MG63 (cell line): ENCODE data around the gene TCIRG1. TPM values are rescaled to one million over a fixed set of nuclear protein-coding genes. Genes with fewer than 3 reads are reported as not detected.
"Not testable (repeated sequence)": the region's sequence is repeated elsewhere in the genome, so short reads cannot be mapped to it uniquely, and the experiment has no call there.

Experiments used
- DNase-seq: peaks from one replicate; pipeline ENCODE4 v3.0.0-alpha.2; 2020
- H3K27me3 ChIP-seq: fragments of 250-450 bp; sonication (Bioruptor Pico); 2 replicates; pipeline ENCODE4 v1.5.1; 2020; ENCODE audit warnings: mild to moderate bottlenecking, moderate library complexity
- H3K36me3 ChIP-seq: fragments of 250-450 bp; sonication (Bioruptor Pico); 2 replicates; pipeline ENCODE4 v1.5.1; 2020; ENCODE audit warnings: mild to moderate bottlenecking, moderate library complexity
- H3K4me3 ChIP-seq: fragments of 250-450 bp; sonication (Bioruptor Pico); 2 replicates; pipeline ENCODE4 v1.5.1; 2020; ENCODE audit warnings: mild to moderate bottlenecking, moderate library complexity
- H3K9me3 ChIP-seq: fragments of 250-450 bp; sonication (Bioruptor Pico); 2 replicates; pipeline ENCODE4 v1.5.1; 2020; ENCODE audit warnings: mild to moderate bottlenecking, moderate library complexity
- total RNA-seq: library from RNA; depleted of rRNA; stranded (reverse); fragments of >200 nt; shearing (Covaris generic); gene quantifications from 2 replicates; pipeline ENCODE4 v1.2.3, GENCODE V29; 2014; ENCODE audit warnings: low replicate concordance; rRNA removed

Gene TCIRG1, protein sequence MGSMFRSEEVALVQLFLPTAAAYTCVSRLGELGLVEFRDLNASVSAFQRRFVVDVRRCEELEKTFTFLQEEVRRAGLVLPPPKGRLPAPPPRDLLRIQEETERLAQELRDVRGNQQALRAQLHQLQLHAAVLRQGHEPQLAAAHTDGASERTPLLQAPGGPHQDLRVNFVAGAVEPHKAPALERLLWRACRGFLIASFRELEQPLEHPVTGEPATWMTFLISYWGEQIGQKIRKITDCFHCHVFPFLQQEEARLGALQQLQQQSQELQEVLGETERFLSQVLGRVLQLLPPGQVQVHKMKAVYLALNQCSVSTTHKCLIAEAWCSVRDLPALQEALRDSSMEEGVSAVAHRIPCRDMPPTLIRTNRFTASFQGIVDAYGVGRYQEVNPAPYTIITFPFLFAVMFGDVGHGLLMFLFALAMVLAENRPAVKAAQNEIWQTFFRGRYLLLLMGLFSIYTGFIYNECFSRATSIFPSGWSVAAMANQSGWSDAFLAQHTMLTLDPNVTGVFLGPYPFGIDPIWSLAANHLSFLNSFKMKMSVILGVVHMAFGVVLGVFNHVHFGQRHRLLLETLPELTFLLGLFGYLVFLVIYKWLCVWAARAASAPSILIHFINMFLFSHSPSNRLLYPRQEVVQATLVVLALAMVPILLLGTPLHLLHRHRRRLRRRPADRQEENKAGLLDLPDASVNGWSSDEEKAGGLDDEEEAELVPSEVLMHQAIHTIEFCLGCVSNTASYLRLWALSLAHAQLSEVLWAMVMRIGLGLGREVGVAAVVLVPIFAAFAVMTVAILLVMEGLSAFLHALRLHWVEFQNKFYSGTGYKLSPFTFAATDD
- total RNA-seq = 26.4 and 36.9 TPM in 2 replicates

DNA sequence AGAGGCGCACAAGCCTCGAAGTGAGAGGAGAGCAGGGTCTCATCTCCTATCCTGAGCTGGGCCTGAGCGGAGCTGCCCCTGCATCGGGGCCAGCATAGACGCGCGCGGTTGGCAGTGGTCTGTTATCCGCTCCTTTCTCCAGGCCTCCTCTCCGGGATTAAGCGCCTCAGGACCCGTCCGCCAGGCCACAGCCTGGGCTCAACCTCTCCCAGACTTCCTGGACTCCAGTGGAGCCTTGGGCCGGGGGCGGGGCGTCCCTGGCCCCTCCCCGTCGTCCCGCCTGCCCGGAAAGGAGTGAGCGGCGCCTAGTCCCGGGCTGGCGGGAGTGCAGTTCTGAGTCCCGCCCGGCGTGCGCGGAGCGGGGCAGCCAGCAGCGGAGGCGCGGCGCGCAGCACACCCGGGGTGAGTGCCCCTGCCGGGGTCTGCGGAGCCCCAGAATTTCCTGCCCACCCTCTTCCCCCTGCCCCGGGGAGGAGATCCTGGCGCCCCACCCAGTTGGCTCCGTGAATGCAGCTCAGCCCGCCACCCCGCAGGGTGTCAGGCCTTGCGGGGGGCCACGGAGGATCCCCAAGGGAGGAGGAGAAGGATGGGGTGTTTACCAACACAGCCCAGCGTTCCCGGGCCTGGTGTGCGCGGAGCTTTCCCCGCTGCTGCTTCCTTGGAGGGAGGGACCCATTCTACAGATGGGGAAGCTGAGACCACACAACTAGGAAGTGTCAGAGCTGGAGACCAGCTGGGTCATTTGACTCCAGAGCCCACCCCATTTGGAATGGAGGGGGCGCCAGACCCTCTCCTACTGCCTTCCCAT, at the start of gene TCIRG1:
TSS of gene TCIRG1 (plus strand) at position 308 of the 808 bp plus-strand sequence. CDS start 2,247 bp downstream, outside the sequence.
- peak; percentile 88 for DNase-seq
- H3K9me3 ChIP-seq = no peaks in the 10 kb centered on the region
- no peaks in the 10 kb centered on the region for H3K27me3 ChIP-seq
- peaks cover 6% of the 10 kb centered on the region for H3K36me3 ChIP-seq
- peak within 1 kb of the TSS; percentile 57 for H3K4me3 ChIP-seq

DNA sequence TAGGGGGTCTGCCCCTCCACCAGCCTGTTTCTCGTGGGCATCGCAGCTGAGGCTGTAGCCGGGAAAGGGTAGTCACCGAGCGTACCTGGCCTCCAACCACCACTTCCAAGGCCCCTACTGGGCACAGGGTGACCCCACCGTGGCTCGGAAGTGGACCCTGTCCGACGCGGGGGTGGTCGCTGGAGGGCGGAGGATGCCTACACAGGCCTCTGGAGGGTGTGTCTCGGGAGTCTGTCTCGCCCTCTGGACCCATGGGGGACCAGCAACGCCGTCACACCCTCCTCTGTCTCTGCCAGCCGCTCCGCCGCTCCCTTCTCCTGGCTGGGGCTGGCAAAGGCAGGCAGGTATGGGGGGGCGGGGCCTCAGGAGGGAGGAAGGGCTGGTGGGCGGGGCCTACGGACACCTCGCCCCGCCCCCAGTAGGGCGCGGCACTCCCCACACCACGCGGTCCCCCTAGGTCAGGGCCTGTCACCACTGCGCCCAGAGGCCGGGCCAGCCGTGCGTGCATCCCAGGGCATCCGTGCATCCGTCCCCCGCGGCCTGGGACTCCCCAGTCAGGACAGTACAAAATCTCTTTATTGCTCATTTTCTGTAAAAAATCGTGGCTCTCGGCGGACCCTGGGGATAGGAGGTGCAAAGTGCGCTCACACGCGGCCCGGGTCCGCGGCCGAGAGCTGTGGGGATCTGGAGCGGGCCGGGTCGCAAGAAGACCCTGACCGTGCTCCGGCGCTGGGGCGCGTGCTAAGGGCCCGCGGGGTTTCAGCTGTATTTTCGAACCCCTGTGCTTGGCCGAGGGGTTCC, 48.1 kb upstream of the TCIRG1 start:
- H3K4me3 ChIP-seq, H3K9me3 ChIP-seq, DNase-seq, H3K27me3 ChIP-seq, H3K36me3 ChIP-seq: not testable (repeated sequence)

DNA sequence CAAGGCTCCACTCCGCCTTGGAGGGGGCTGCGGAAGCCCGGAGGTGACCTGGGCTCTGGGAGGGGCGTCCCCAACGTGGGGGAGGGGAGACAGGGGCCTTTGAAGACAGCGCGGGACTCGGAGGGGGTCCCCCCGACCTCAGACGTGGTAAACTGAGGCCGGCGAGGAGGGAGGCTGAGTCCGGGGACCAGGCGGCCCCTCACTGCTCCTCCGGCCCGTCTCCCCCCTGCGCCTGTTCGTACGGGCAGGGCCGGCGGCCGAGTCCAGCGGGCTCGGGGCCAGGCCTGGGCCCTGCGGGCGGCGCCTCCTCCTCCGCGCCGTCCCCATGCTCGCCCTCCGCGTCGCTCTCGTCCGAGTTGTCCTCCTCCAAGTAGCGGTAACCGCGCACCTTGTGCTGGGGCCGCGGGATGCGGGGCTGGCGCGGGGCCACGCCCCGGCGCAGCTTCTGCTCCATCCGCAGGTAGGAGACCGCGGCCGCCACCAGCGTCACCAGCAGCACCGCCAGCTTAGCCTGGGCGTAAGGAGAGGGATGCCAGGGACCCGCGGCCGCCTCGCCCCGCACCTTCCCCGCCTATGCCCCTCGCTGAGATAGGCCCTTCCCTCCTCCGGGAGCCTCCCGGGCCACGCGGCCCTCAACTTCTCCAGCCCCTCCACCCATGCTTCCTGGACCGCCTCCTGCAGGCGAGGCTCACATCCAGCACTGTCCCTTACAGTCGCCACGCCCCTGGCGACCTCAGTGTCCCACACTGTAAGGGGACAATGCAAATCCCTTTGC, 47.3 kb upstream of the TCIRG1 start:
- not testable (repeated sequence) for H3K9me3 ChIP-seq

DNA sequence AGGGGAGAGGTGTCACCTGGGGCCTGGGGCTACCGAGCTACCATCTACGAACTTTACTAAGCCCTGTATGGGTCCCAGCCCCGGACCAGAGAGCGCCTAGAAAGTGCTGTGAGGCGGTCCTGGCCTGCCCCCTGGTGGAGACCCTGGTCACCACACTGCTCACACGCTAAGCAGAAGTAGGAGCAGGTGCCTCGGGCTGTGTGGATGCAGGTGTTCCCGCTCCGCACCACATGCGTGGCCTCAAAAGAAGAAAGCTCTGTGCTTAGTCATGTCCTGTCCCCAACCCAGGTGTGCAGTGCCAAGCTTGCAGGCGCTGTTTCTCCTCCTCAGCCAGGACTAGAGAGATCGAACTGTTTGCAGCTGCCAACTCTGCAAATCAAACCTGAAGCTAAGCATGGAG, 45.0 kb upstream of the TCIRG1 start:
- H3K36me3 ChIP-seq, DNase-seq, H3K9me3 ChIP-seq, H3K4me3 ChIP-seq, H3K27me3 ChIP-seq: not testable (repeated sequence)

More for the DNA sequence above, 47.3 kb upstream of the TCIRG1 start:
- H3K27me3 ChIP-seq, DNase-seq, H3K4me3 ChIP-seq, H3K36me3 ChIP-seq: not testable (repeated sequence)

DNA sequence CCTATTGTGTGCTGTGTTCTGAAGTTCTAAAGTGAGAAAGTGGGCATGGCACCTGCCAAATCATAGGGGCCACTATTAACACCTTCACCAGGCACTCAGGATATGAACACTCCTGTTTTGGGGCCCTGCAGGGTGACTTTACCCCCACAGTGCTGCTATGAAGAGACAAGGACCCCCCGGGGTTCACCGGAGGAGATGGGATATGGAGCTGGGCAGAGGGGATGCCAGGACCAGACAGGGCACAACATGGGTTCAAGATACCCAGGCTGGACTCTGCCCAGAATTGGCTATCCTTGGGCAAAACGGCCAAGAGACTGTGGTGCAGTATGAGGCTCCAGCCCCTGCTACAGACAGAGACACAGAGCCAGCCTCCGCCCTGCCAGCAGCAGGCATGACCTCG, 44.4 kb upstream of the TCIRG1 start:
- H3K27me3 ChIP-seq, H3K36me3 ChIP-seq, H3K4me3 ChIP-seq, DNase-seq, H3K9me3 ChIP-seq: not testable (repeated sequence)

DNA sequence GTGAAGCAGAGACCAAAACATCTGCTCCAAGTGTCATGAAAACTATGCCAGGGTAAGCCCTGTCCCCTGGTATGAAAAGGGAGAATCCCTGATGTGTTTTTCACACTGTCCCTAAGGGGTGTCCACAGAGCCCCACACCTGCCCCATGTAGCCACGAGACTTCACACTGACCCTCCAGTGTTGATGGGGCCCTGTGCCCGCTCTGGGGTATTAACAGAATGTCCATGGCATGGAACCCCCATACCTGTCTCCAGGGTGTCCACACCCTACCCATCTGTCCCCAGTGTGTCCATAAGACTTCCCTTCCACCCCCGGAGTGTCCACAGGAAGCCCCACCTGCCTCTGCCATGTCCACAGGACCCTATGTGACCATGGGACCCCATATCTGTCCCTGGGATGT, 43.7 kb upstream of the TCIRG1 start:
- H3K36me3 ChIP-seq, H3K27me3 ChIP-seq, H3K4me3 ChIP-seq, DNase-seq, H3K9me3 ChIP-seq: not testable (repeated sequence)

DNA sequence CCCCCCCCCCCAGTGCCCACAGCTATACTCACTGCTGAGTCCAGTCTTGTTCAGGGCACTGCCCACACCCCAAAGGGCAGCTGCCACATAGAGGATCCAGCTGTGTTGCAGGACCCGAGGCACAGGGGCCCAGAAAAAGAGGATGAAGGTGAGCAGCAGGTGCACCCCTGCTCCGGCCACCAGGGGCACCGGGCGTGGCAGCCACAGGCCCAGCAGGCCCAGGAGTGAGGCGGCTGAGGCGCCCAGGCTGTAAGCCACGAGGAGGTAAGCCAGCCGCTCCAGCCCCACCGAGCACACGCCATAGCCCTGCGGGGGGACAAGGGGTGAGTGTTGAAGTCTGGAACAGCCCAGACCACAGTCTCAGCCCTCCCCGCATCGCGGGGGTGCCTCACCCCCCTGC, 43.2 kb upstream of the TCIRG1 start:
- DNase-seq, H3K9me3 ChIP-seq, H3K27me3 ChIP-seq, H3K36me3 ChIP-seq, H3K4me3 ChIP-seq: not testable (repeated sequence)

DNA sequence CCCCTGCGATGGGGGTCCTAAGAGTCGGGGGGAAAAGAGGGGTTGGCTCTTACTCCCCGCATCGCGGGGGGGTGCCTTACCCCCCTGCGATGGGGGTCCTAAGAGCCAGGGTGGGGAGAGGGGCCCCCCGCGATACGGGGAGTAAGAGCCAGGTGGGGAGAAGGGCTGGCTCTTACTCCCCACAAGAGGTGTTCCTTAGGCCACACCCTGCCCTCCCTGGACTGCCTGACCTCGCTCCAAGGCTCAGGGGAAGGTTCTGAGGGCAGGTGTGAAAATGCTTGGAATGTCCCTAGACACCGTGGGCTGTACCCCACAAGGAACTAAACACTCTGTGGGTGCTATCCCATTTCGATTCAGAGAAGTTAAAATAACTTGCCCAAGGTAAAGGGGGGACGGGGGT, 42.8 kb upstream of the TCIRG1 start:
- Histone ChIP-seq H3K27me3 (no peaks in the 10 kb centered on the region), H3K4me3 (no peak overlapping the region), H3K36me3 (no peaks in the 10 kb centered on the region), H3K9me3 (no peaks in the 10 kb centered on the region)
- no peak for DNase-seq

DNA sequence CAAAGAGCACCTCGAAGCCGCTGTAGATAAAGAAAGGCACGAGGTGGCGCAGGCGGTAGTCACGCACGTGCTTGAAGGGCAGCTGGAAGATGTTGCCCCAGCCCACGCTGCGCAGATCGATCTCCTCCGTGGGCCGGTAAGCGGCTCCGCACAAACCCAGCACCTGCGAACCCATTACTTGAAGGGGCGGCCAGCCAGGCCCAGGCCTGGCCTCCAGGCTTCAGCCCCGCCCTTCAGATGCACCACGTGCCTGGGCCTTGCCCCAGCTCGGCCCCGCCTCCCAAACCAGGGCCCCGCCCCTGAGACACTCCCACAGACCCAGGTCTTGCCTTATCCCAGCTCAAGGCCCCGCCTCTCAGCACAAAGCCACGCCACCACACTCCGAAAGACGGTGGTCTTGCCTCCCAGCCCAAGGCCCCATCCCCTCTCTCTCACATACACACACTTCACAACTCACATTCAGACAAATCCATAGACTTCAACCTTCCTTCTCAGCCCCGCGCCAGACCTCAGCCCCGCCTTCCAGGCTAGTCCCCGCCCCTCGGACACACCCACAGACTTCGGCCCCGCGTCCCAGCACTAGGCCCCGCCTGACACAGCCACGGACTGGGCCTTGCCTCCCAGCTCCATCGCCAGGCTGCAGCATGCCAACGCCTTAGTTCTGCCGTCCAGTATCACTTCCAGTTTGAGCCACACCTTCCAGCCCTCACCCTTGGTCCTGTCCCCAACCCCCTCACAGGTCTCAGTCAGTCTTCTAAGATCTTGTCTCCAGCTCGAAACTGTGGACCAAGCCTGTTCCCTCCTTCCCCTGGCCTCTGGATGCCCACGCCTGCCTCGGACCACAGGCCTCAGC, 42.0 kb upstream of the TCIRG1 start:
- peak; percentile 75 for DNase-seq
- Histone ChIP-seq H3K4me3 (peak overlapping the region; percentile 16; the same call in 1 of the 2 replicates), H3K27me3 (no peaks in the 10 kb centered on the region), H3K36me3 (no peaks in the 10 kb centered on the region), H3K9me3 (no peaks in the 10 kb centered on the region)

DNA sequence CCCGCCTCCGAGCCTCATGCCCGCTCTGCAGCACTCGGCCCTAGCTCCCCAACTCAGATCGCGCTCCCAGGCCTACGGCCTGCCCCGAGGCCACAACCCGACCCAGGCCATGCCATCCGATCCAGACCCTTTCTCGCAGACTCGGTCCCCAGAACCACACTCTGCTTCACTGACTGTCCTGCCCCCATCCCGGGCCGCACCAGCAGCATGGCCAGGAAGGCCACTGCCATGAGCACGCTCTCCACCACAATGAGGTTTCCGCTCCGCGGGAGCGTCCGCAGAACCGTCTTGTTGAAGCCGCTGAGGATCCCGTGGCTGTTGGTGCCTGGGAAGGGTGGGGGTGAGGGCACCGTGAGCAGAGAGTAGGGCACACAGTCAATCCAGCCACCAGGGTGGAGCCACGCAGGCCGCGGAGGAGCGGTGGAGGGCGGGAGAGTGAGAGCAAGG, 41.3 kb upstream of the TCIRG1 start:
- no peak for DNase-seq
- Histone ChIP-seq H3K9me3 (no peaks in the 10 kb centered on the region), H3K27me3 (no peaks in the 10 kb centered on the region)

DNA sequence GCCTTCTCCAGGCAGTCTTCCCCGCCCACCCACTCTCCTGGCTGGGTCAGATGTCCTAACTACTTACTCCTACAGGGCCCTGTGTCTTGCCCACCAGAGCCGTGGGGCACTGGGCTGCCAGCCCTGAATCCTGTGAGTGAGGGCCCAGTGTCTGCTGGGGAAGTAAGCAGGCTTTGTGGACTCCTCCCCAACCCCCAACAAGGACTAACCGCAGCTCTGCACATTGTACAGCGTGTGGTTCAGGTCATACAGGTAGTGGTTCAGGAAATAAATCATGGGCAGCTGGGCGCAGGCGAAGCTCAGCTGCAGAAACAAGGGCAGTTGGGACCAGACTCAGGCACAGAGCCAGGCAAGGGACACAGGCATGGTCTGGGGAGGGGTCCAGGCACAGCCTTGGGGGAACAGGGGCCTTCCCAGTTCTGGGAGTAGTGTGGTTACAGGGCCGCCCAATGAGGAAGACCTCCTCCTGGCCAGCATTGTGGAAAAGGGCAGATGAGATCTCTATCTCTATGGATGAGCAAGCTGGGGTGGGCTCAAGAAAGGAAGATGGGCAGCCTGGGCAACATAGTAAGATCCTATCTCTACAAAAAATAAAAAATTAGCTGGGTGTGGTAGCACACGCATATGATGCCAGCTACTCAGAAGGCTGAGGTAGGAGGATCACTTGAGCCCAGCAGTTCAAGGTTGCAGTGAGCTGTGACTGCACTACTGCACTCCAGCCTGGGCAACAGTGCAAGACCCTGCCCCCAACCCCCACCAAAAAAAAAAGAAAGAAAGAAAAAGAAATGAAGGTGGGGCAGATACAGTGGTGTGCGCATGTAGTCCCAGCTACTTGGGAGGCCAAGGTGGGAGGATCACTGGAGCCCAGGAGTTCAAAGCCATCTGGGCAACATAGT, 40.4 kb upstream of the TCIRG1 start:
- no peak for DNase-seq
- no peaks in the 10 kb centered on the region for H3K9me3 ChIP-seq
- H3K36me3 ChIP-seq = no peaks in the 10 kb centered on the region
- no peak overlapping the region for H3K4me3 ChIP-seq
- H3K27me3 ChIP-seq = no peaks in the 10 kb centered on the region

More for the DNA sequence above, 41.3 kb upstream of the TCIRG1 start:
- Histone ChIP-seq H3K4me3 (no peak overlapping the region), H3K36me3 (no peaks in the 10 kb centered on the region)

DNA sequence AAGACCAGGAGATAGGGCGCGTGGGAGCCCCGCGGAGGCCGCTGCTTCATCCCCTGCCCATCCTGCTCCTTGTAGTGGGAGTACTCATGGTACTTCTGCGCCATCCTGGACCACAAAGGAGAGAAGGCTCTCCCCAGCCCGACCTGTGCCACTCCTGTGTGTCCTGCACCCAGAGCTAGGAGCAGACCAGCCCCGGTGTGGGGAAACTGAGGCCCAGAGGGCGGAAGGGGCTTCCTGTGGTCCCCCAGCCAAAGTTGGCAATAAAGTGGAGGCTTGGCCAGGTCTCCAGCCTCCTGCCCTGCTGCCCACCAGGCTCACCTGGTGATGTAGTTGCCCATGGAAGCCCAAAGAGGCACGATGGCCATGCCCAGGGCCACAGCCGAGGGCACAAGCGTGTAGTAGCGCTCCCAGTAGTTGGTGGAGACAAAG, 39.6 kb upstream of the TCIRG1 start:
- H3K27me3 ChIP-seq = no peaks in the 10 kb centered on the region
- no peak for DNase-seq
- H3K9me3 ChIP-seq = no peaks in the 10 kb centered on the region
- no peak overlapping the region for H3K4me3 ChIP-seq
- H3K36me3 ChIP-seq = no peaks in the 10 kb centered on the region

DNA sequence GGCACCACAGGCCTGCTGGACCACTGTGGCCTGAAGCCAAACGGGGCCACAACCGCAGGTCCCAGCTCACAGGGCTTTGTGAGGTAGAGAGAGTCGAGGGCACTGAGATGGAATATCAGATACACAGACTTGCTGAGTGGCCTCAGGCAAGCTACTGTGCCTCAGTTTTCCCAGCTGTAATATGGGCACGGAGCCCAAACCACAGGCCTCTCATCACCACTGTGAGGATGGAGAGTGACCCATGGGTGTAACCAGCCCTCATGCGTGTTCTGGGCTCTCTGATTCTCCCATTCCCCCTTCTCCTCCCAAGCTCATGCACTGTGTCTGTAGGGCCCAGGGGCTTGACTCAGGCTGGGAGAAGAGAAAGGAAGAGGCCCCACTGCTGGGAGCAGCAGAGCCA, 39.1 kb upstream of the TCIRG1 start:
- Histone ChIP-seq H3K27me3 (no peaks in the 10 kb centered on the region), H3K9me3 (no peaks in the 10 kb centered on the region), H3K4me3 (no peak overlapping the region), H3K36me3 (no peaks in the 10 kb centered on the region)
- DNase-seq = no peak

DNA sequence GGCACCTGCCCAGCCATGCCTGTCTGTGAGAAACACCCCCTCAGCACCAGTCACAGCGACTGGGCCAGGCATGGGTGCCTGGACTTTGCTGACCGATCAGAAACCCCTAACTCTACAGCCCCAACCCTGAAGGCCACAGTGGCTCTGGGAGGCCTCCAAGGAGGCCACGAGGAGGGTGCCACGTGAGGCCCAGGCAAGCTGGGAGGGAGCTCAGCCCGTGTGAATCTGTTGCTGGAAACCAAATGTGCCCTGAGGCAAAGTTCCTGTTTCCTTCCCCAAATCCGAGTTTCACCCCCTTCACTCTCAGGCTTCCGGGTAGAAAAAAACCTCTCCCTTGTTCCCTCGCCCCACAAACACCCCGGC, 36.3 kb upstream of the TCIRG1 start:
- no peak overlapping the region for H3K4me3 ChIP-seq
- H3K9me3 ChIP-seq = no peaks in the 10 kb centered on the region
- no peak for DNase-seq
- H3K36me3 ChIP-seq = no peaks in the 10 kb centered on the region
- H3K27me3 ChIP-seq = no peaks in the 10 kb centered on the region
